Hematopoietic multipotent progenitor cell treated with erythropoietin and hydrocortisone succinate and interleukin-3 and kit ligand, for 15 days (in vitro differentiated cells): ENCODE measurements around the gene IL23R.
"Not testable (repeated sequence)": the region's sequence is repeated elsewhere in the genome, so short reads cannot be mapped to it uniquely, and the experiment has no call there.

Experiments used
- DNase-seq: peaks from one replicate; pipeline ENCODE4 v3.0.0-alpha.2; 2015; ENCODE audit warnings: low spot score

IL23R gene

GRCh38 chr1:67166196-67166595 lies at the start of gene IL23R:
TSS of gene IL23R (plus strand) at chr1:67166454. CDS start at chr1:67168121, 1,667 bp downstream.
- no peak for DNase-seq

GRCh38 chr1:67118191-67118590 lies 48.1 kb upstream of the IL23R start:
- no peak for DNase-seq

GRCh38 chr1:67118646-67119045 lies 47.6 kb upstream of the IL23R start:
- no peak for DNase-seq

GRCh38 chr1:67120855-67121619 lies 45.2 kb upstream of the IL23R start:
- no peak for DNase-seq

GRCh38 chr1:67124455-67124854 lies 41.8 kb upstream of the IL23R start:
- DNase-seq, result no peak

GRCh38 chr1:67126111-67126746 lies 40.0 kb upstream of the IL23R start:
- DNase-seq, result no peak

- DNase-seq, result no peak
Measured at GRCh38 chr1:67126974-67127373, 39.3 kb upstream of the IL23R start.

GRCh38 chr1:67130673-67131072 lies 35.6 kb upstream of the IL23R start:
- no peak for DNase-seq

- no peak for DNase-seq
Measured at GRCh38 chr1:67133177-67133576, 33.1 kb upstream of the IL23R start.

- DNase-seq, result peak; percentile 14
Measured at GRCh38 chr1:67134695-67135094, 31.6 kb upstream of the IL23R start, which contains the start of gene C1orf141. TSS of gene C1orf141 (minus strand) at chr1:67134970. CDS start at chr1:67127240, 7,730 bp downstream.

- no peak for DNase-seq
Measured at GRCh38 chr1:67135354-67135753, 30.9 kb upstream of the IL23R start.

GRCh38 chr1:67137307-67137753 lies 28.9 kb upstream of the IL23R start:
- no peak for DNase-seq

GRCh38 chr1:67138813-67139499 lies 27.3 kb upstream of the IL23R start:
- no peak for DNase-seq

GRCh38 chr1:67140460-67140859 lies 25.8 kb upstream of the IL23R start:
- DNase-seq, result no peak

- not testable (repeated sequence) for DNase-seq
Measured at GRCh38 chr1:67141832-67142231, 24.4 kb upstream of the IL23R start.

- DNase-seq, result no peak
Measured at GRCh38 chr1:67142931-67143330, 23.3 kb upstream of the IL23R start.

- DNase-seq, result no peak
Measured at GRCh38 chr1:67143966-67144365, 22.3 kb upstream of the IL23R start.

- no peak for DNase-seq
Measured at GRCh38 chr1:67144696-67145095, 21.6 kb upstream of the IL23R start.

GRCh38 chr1:67146101-67146500 lies 20.2 kb upstream of the IL23R start:
- no peak for DNase-seq

GRCh38 chr1:67146539-67146938 lies 19.7 kb upstream of the IL23R start:
- DNase-seq, result no peak

GRCh38 chr1:67147973-67148372 lies 18.3 kb upstream of the IL23R start:
- DNase-seq, result not testable (repeated sequence)

GRCh38 chr1:67148516-67149178 lies 17.6 kb upstream of the IL23R start:
- no peak for DNase-seq
